ENCODE results near the gene CASZ1. TPM values are rescaled to one million over a fixed set of nuclear protein-coding genes. Genes with fewer than 3 reads are reported as not detected.

CASZ1 gene
- total and polyA plus RNA-seq, 2 experiments from 2014 or later, result 6.2 to 6.7 TPM

GRCh38 chr1:10771789-10772188, 24.7 kb downstream of the CASZ1 start:
- H3K27ac Mint-ChIP-seq, result no peak overlapping the region
- Histone ChIP-seq H3K4me2 (no peak overlapping the region), H3F3A (replicated peaks; ENCODE audit: low read depth) (no peaks in the 10 kb centered on the region), H3K79me2 (replicated peaks; ENCODE audit: insufficient read depth) (no peaks in the 10 kb centered on the region), H2AFZ (no peak overlapping the region), H3K27me3 (ENCODE audit: insufficient read depth) (no peaks in the 10 kb centered on the region), H3K9me2 (ENCODE audit: insufficient read depth) (no peaks in the 10 kb centered on the region), H3K27ac (ENCODE audit: low read depth) (no peak overlapping the region), H3K4me1 (ENCODE audit: insufficient read depth) (no peaks in the 10 kb centered on the region), H3K4me3 (no peak overlapping the region), H4K20me1 (replicated peaks; ENCODE audit: insufficient read depth) (no peaks in the 10 kb centered on the region), H3K36me3 (ENCODE audit: insufficient read depth) (no peaks in the 10 kb centered on the region)
- no peaks in the 10 kb centered on the region for H3K36me3 Mint-ChIP-seq (ENCODE audit: low read depth)
- H3K4me1 Mint-ChIP-seq, result peaks cover 16% of the 10 kb centered on the region
- H3K4me3 Mint-ChIP-seq, result no peak overlapping the region; the same call in 2 of the 3 replicates
- DNase-seq (ENCODE audit: low spot score) (no peak), ATAC-seq (peak; percentile 24)
- TF ChIP-seq ETS1 (IDR thresholded peaks at IDR 0.05), result no peak
- no peak for TF ChIP-seq NANOG (IDR thresholded peaks at IDR 0.05; ENCODE audit: borderline replicate concordance)
- TF ChIP-seq POLR2AphosphoS5 (IDR thresholded peaks at IDR 0.05; ENCODE audit: low read depth), result no peak
- peaks cover 2% of the 10 kb centered on the region for H3K27me3 Mint-ChIP-seq (ENCODE audit: insufficient read depth, low read depth, poor library complexity)
- H3K9me3 Mint-ChIP-seq, result no peaks in the 10 kb centered on the region

- Mint-ChIP-seq H3K4me3 (no peak overlapping the region), H3K36me3 (ENCODE audit: low read depth) (no peaks in the 10 kb centered on the region), H3K9me3 (no peaks in the 10 kb centered on the region), H3K27me3 (ENCODE audit: insufficient read depth, low read depth, poor library complexity) (peaks cover 11% of the 10 kb centered on the region), H3K4me1 (peaks cover 27% of the 10 kb centered on the region), H3K27ac (no peak overlapping the region)
- H3K4me3 ChIP-seq, result no peak overlapping the region
- no peaks in the 10 kb centered on the region for H3K36me3 ChIP-seq (ENCODE audit: insufficient read depth)
- H3K9me2 ChIP-seq (ENCODE audit: insufficient read depth), result no peaks in the 10 kb centered on the region
- no peaks in the 10 kb centered on the region for H3K27me3 ChIP-seq (ENCODE audit: insufficient read depth)
- DNase-seq (ENCODE audit: low spot score) (no peak), ATAC-seq (no peak)
- no peak overlapping the region for H2AFZ ChIP-seq
- H4K20me1 ChIP-seq (replicated peaks; ENCODE audit: insufficient read depth), result no peaks in the 10 kb centered on the region
- H3K79me2 ChIP-seq (replicated peaks; ENCODE audit: insufficient read depth), result no peaks in the 10 kb centered on the region
- H3K27ac ChIP-seq (ENCODE audit: low read depth), result no peak overlapping the region
- TF ChIP-seq, protein P1, sequence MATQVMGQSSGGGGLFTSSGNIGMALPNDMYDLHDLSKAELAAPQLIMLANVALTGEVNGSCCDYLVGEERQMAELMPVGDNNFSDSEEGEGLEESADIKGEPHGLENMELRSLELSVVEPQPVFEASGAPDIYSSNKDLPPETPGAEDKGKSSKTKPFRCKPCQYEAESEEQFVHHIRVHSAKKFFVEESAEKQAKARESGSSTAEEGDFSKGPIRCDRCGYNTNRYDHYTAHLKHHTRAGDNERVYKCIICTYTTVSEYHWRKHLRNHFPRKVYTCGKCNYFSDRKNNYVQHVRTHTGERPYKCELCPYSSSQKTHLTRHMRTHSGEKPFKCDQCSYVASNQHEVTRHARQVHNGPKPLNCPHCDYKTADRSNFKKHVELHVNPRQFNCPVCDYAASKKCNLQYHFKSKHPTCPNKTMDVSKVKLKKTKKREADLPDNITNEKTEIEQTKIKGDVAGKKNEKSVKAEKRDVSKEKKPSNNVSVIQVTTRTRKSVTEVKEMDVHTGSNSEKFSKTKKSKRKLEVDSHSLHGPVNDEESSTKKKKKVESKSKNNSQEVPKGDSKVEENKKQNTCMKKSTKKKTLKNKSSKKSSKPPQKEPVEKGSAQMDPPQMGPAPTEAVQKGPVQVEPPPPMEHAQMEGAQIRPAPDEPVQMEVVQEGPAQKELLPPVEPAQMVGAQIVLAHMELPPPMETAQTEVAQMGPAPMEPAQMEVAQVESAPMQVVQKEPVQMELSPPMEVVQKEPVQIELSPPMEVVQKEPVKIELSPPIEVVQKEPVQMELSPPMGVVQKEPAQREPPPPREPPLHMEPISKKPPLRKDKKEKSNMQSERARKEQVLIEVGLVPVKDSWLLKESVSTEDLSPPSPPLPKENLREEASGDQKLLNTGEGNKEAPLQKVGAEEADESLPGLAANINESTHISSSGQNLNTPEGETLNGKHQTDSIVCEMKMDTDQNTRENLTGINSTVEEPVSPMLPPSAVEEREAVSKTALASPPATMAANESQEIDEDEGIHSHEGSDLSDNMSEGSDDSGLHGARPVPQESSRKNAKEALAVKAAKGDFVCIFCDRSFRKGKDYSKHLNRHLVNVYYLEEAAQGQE (IDR thresholded peaks at IDR 0.05; ENCODE audit: unreplicated experiment), result no peak
- TF ChIP-seq ETS1 (IDR thresholded peaks at IDR 0.05), result no peak
- H3K4me1 ChIP-seq (ENCODE audit: insufficient read depth), result no peaks in the 10 kb centered on the region
- H3K4me2 ChIP-seq, result no peak overlapping the region
- H3F3A ChIP-seq (replicated peaks; ENCODE audit: low read depth), result no peaks in the 10 kb centered on the region
These were observed 27.9 kb downstream of the CASZ1 start for GRCh38 chr1:10768552-10768951.
